Neural cell (in vitro differentiated cells): ENCODE data around the gene ZCCHC24.

Experiments used
- EP300 ChIP-seq: fragments of 450-650 bp; conservative IDR thresholded peaks from 2 replicates; pipeline ENCODE4 v1.6.1; 2014; ENCODE audit warnings: antibody characterized with exemption, mild to moderate bottlenecking, moderate library complexity; ENCODE audit not compliant: poor library complexity, severe bottlenecking
- EZH2 ChIP-seq: fragments of 200-600, 300-800 bp; shearing (Covaris generic), sonication (generic); IDR thresholded peaks from 2 replicates; pipeline ENCODE4 v1.6.1; 2014; ENCODE audit warnings: antibody characterized with exemption, low read length, borderline replicate concordance, mild to moderate bottlenecking; ENCODE audit not compliant: insufficient read depth, poor library complexity, severe bottlenecking
- MXI1 ChIP-seq: fragments of 450-650 bp; conservative IDR thresholded peaks from 2 replicates; pipeline ENCODE4 v1.6.1; 2014; ENCODE audit warnings: antibody characterized with exemption, mild to moderate bottlenecking; ENCODE audit not compliant: poor library complexity, severe bottlenecking
- POLR2AphosphoS5 ChIP-seq: IDR thresholded peaks from 2 replicates; pipeline ENCODE4 v1.6.1; 2012
- REST ChIP-seq: IDR thresholded peaks from 2 replicates; pipeline ENCODE4 v1.6.1; 2012; ENCODE audit warnings: borderline replicate concordance
- TAF1 ChIP-seq: IDR thresholded peaks from 2 replicates; pipeline ENCODE4 v1.6.1; 2012; ENCODE audit warnings: low read depth
- TF ChIP-seq, protein P1 (sequence below): fragments of 450-650 bp; IDR thresholded peaks from 2 replicates; pipeline ENCODE4 v1.5.1; 2014; ENCODE audit warnings: antibody characterized with exemption, mild to moderate bottlenecking, moderate library complexity; ENCODE audit not compliant: poor library complexity, severe bottlenecking

- TF ChIP-seq MXI1, result no peak
- TF ChIP-seq, protein P1, sequence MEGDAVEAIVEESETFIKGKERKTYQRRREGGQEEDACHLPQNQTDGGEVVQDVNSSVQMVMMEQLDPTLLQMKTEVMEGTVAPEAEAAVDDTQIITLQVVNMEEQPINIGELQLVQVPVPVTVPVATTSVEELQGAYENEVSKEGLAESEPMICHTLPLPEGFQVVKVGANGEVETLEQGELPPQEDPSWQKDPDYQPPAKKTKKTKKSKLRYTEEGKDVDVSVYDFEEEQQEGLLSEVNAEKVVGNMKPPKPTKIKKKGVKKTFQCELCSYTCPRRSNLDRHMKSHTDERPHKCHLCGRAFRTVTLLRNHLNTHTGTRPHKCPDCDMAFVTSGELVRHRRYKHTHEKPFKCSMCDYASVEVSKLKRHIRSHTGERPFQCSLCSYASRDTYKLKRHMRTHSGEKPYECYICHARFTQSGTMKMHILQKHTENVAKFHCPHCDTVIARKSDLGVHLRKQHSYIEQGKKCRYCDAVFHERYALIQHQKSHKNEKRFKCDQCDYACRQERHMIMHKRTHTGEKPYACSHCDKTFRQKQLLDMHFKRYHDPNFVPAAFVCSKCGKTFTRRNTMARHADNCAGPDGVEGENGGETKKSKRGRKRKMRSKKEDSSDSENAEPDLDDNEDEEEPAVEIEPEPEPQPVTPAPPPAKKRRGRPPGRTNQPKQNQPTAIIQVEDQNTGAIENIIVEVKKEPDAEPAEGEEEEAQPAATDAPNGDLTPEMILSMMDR, result no peak
- TF ChIP-seq EP300, result no peak
- no peak for TF ChIP-seq POLR2AphosphoS5
- no peak for TF ChIP-seq EZH2
- TF ChIP-seq TAF1, result no peak
- TF ChIP-seq REST, result no peak
Observed at GRCh38 chr10:79393924-79394610, 51.4 kb downstream of the ZCCHC24 start.
